GM23338 (cell line): Measurements from ENCODE around the gene BAZ1B.

Experiments
- CTCF ChIP-seq, 2 experiments: fragments of 200-600 bp in 1 of 2; sonication (generic) in 1 of 2; conservative IDR thresholded peaks; 2 replicates each; pipeline versions ENCODE4 v1.5.1 to v1.6.1; 2016 to 2017; ENCODE audit warnings: antibody characterized with exemption in 2 of 2, low read depth in 2 of 2, mild to moderate bottlenecking in 2 of 2, moderate library complexity in 1 of 2
- EZH2 ChIP-seq: fragments of 200-600 bp; sonication (generic); IDR thresholded peaks from one replicate; pipeline ENCODE4 v1.8.0; 2017; ENCODE audit warnings: antibody characterized with exemption, mild to moderate bottlenecking, low read depth; ENCODE audit not compliant: unreplicated experiment

GRCh38 chr7:73443548-73444255, 78.4 kb downstream of the BAZ1B start:
- no peak for TF ChIP-seq CTCF (conservative IDR thresholded peaks at IDR 0.05; ENCODE audit: low read depth in 2 of 2)
- TF ChIP-seq EZH2, result no peak
